PC-9 (cell line): ENCODE results near the gene TRIM10. TPM values are rescaled to one million over a fixed set of nuclear protein-coding genes. Genes with fewer than 3 reads are reported as not detected.

Source experiments
- BruUV-seq: library from RNA; stranded (reverse); fragments of 400-500 nt; replicated peaks from 2 replicates; lab custom pipeline; 2021; lab: Mats Ljungman, UMichigan
- CTCF ChIA-PET: fragments of 300-600 bp; sonication (Branson Sonifier 250); formaldehyde crosslinking; loops from one replicate; lab custom pipeline; 2022; ENCODE audit warnings: antibody characterized with exemption; lab: Charles Lee
- POLR2A ChIA-PET: fragments of 300-600 bp; sonication (Branson Sonifier 250); formaldehyde crosslinking; loops from one replicate; lab custom pipeline; 2022; ENCODE audit warnings: antibody characterized with exemption; ENCODE audit not compliant: unreplicated experiment; lab: Charles Lee
- DNase-seq, 2 experiments: peaks; one replicate each; pipeline versions ENCODE4 v3.0.0 to v3.0.0-alpha.2; 2015 to 2022; ENCODE audit warnings: mixed read lengths in 1 of 2
- H2AFZ ChIP-seq: fragments of 200-600 bp; sonication (generic); 2 replicates; pipeline ENCODE4 v1.8.1; 2017; ENCODE audit warnings: antibody characterized with exemption
- H3F3A ChIP-seq: fragments of 200-600 bp; sonication (generic); 2 replicates; pipeline ENCODE4 v1.8.1; 2017; ENCODE audit warnings: antibody characterized with exemption, mild to moderate bottlenecking, low read depth; ENCODE audit not compliant: insufficient read depth
- H3K27ac ChIP-seq: fragments of 200-600 bp; sonication (generic); 2 replicates; pipeline ENCODE4 v1.6.1; 2016; ENCODE audit warnings: mixed run types
- H3K27me3 ChIP-seq: fragments of 200-600 bp; sonication (generic); 2 replicates; pipeline ENCODE4 v1.6.1; 2016; ENCODE audit warnings: low read depth, mixed run types; ENCODE audit not compliant: insufficient read depth
- H3K36me3 ChIP-seq: fragments of 200-600 bp; sonication (generic); 2 replicates; pipeline ENCODE4 v1.6.1; 2016; ENCODE audit warnings: low read depth, mixed run types
- H3K4me1 ChIP-seq: fragments of 200-600 bp; sonication (generic); replicated peaks from 2 replicates; pipeline ENCODE4 v1.6.1; 2016; ENCODE audit warnings: mixed run types; ENCODE audit not compliant: insufficient read depth
- H3K4me2 ChIP-seq: fragments of 200-600 bp; sonication (generic); 2 replicates; pipeline ENCODE4 v1.6.1; 2017; ENCODE audit warnings: mixed run types
- H3K4me3 ChIP-seq: fragments of 200-600 bp; sonication (generic); 2 replicates; pipeline ENCODE4 v1.6.1; 2016; ENCODE audit warnings: mixed run types
- H3K79me2 ChIP-seq: fragments of 200-600 bp; sonication (generic); 2 replicates; pipeline ENCODE4 v1.6.1; 2017; ENCODE audit warnings: low read depth, mixed run types
- H3K9me2 ChIP-seq: fragments of 200-600 bp; sonication (generic); 2 replicates; pipeline ENCODE4 v1.8.1; 2017; ENCODE audit warnings: mild to moderate bottlenecking; ENCODE audit not compliant: insufficient read depth
- H3K9me3 ChIP-seq: fragments of 200-600 bp; sonication (generic); 2 replicates; pipeline ENCODE4 v1.8.1; 2016; ENCODE audit warnings: low read depth; ENCODE audit not compliant: insufficient read depth
- H4K20me1 ChIP-seq: fragments of 200-600 bp; sonication (generic); 2 replicates; pipeline ENCODE4 v1.8.1; 2017; ENCODE audit not compliant: insufficient read depth
- CTCF ChIP-seq: fragments of 200-600 bp; sonication (generic); conservative IDR thresholded peaks from 2 replicates; pipeline ENCODE4 v1.6.1; 2017; ENCODE audit warnings: mixed run types, antibody characterized with exemption, mild to moderate bottlenecking, moderate library complexity
- EZH2 ChIP-seq: fragments of 200-600 bp; sonication (generic); IDR thresholded peaks from 2 replicates; pipeline ENCODE4 v1.8.0; 2017; ENCODE audit warnings: antibody characterized with exemption, low read depth
- intact Hi-C: fragments of 100-400 bp; cut with micrococcal nuclease; formaldehyde crosslinking; loops from one replicate; pipeline ENCODE4 v1.10.0; 2022; ENCODE audit not compliant: unreplicated experiment
- total RNA-seq: library from RNA; stranded (reverse); gene quantifications from 2 replicates; pipeline ENCODE4 v1.2.3, GENCODE V29; 2021

The TRIM10 gene
- total RNA-seq, 1 experiment from 2014 or later: not detected

- Histone ChIP-seq H3K4me1 (peaks cover 16% of the 10 kb centered on the region; the same call in 1 of the 2 replicates), H3K4me2 (no peak overlapping the region), H3K27me3 (no peaks in the 10 kb centered on the region), H4K20me1 (no peaks in the 10 kb centered on the region), H3K36me3 (no peaks in the 10 kb centered on the region), H3K79me2 (no peaks in the 10 kb centered on the region), H3K9me3 (no peaks in the 10 kb centered on the region), H3K27ac (no peak overlapping the region), H3K4me3 (no peak overlapping the region), H3K9me2 (no peaks in the 10 kb centered on the region), H3F3A (no peaks in the 10 kb centered on the region), H2AFZ (no peak overlapping the region)
- POLR2A ChIA-PET: interaction anchor here (0.6 kb wide), 1 partner anchor 26 kb away, joined by 3 read pairs; no protein-coding TSS in a partner anchor
- CTCF ChIA-PET: no interaction called here
- BruUV-seq: no TSS peak
- TF ChIP-seq EZH2 (no peak), CTCF (no peak)
- DNase-seq: no peak
- intact Hi-C loops: no loop called here
Measured at GRCh38 chr6:30151580-30151979, 9.4 kb downstream of the TRIM10 start.

GRCh38 chr6:30150671-30151395 lies 10.2 kb downstream of the TRIM10 start:
- CTCF ChIA-PET: no interaction called here
- H4K20me1 ChIP-seq: no peaks in the 10 kb centered on the region
- no TSS peak for BruUV-seq
- intact Hi-C loops: no loop called here
- no peak overlapping the region for H2AFZ ChIP-seq
- no peaks in the 10 kb centered on the region for H3K79me2 ChIP-seq
- H3K27me3 ChIP-seq: no peaks in the 10 kb centered on the region
- no peak overlapping the region for H3K4me3 ChIP-seq
- no peak overlapping the region for H3K4me2 ChIP-seq
- no peaks in the 10 kb centered on the region for H3K9me2 ChIP-seq
- H3K9me3 ChIP-seq: no peaks in the 10 kb centered on the region
- DNase-seq: no peak
- H3K4me1 ChIP-seq: peaks cover 10% of the 10 kb centered on the region; the same call in 1 of the 2 replicates
- no peaks in the 10 kb centered on the region for H3F3A ChIP-seq
- POLR2A ChIA-PET: interaction anchor here (0.6 kb wide), 1 partner anchor 25 kb away, joined by 3 read pairs; no protein-coding TSS in a partner anchor
- H3K27ac ChIP-seq: no peak overlapping the region
- no peaks in the 10 kb centered on the region for H3K36me3 ChIP-seq
- TF ChIP-seq CTCF: no peak
- no peak for TF ChIP-seq EZH2

- Histone ChIP-seq H2AFZ (no peak overlapping the region), H3K4me1 (peaks cover 7% of the 10 kb centered on the region; the same call in 1 of the 2 replicates), H4K20me1 (no peaks in the 10 kb centered on the region), H3K27me3 (no peaks in the 10 kb centered on the region), H3K27ac (no peak overlapping the region), H3K36me3 (no peaks in the 10 kb centered on the region), H3K9me3 (no peaks in the 10 kb centered on the region), H3K79me2 (no peaks in the 10 kb centered on the region), H3K4me3 (no peak overlapping the region), H3F3A (no peaks in the 10 kb centered on the region), H3K9me2 (no peaks in the 10 kb centered on the region), H3K4me2 (no peak overlapping the region)
- BruUV-seq: no TSS peak
- POLR2A ChIA-PET: no interaction called here
- no peak for DNase-seq
- CTCF ChIA-PET: no interaction called here
- TF ChIP-seq EZH2 (no peak), CTCF (no peak)
- intact Hi-C loops: no loop called here
Measured at GRCh38 chr6:30149858-30150550, 11.0 kb downstream of the TRIM10 start.
